Lower leg skin (tissue), 4 donors: ENCODE results near the gene SH3RF3. TPM values are rescaled to one million over a fixed set of nuclear protein-coding genes. Genes with fewer than 3 reads are reported as not detected.
A peak's percentile ranks its signal among the peaks of the same experiment; 100 is the strongest.

Source experiments
- DNase-seq, 2 donors: peaks; one replicate each; pipeline ENCODE4 v3.0.0-alpha.2; 2019; ENCODE audit warnings: low spot score in 2 of 2
- H3K4me3 ChIP-seq: fragments of 200-600 bp; sonication (generic); 2 replicates; pipeline ENCODE4 v1.5.1; 2017; ENCODE audit warnings: mild to moderate bottlenecking, low read depth; ENCODE audit not compliant: poor library complexity, severe bottlenecking
- POLR2A ChIP-seq, 2 donors: fragments of 450-650 bp; IDR thresholded peaks; one replicate each; pipeline ENCODE4 v1.6.1; 2016 to 2017; ENCODE audit warnings: antibody characterized with exemption in 2 of 2, mild to moderate bottlenecking in 1 of 2, moderate library complexity in 1 of 2
- WGBS, 2 donors: methylation state at CpG; one replicate each; pipeline ENCODE4 v1.1.5; 2018; 5-methylcytosine and 5-hydroxymethylcytosine counted together
- intact Hi-C: fragments of 100-400 bp; cut with DNase I; formaldehyde crosslinking; loops from one replicate; pipeline ENCODE4 v1.15.0; 2023; ENCODE audit warnings: low total_unique reads
- total RNA-seq, 4 donors: library from RNA; depleted of rRNA; stranded (reverse); fragments of >200 nt; gene quantifications; one replicate each; pipeline ENCODE4 v1.1.0, GENCODE V29; 2016
- TF ChIP-seq, protein P1 (sequence below), 3 donors: fragments of 450-650 bp; IDR thresholded peaks; one replicate each; pipeline ENCODE4 v1.5.1; 2016; ENCODE audit warnings: antibody characterized with exemption in 3 of 3, mild to moderate bottlenecking in 3 of 3, moderate library complexity in 2 of 3

SH3RF3 gene
- total RNA-seq, 4 donors from 2014 or later, result 1.9 to 7.4 (median 3.2) TPM

DNA sequence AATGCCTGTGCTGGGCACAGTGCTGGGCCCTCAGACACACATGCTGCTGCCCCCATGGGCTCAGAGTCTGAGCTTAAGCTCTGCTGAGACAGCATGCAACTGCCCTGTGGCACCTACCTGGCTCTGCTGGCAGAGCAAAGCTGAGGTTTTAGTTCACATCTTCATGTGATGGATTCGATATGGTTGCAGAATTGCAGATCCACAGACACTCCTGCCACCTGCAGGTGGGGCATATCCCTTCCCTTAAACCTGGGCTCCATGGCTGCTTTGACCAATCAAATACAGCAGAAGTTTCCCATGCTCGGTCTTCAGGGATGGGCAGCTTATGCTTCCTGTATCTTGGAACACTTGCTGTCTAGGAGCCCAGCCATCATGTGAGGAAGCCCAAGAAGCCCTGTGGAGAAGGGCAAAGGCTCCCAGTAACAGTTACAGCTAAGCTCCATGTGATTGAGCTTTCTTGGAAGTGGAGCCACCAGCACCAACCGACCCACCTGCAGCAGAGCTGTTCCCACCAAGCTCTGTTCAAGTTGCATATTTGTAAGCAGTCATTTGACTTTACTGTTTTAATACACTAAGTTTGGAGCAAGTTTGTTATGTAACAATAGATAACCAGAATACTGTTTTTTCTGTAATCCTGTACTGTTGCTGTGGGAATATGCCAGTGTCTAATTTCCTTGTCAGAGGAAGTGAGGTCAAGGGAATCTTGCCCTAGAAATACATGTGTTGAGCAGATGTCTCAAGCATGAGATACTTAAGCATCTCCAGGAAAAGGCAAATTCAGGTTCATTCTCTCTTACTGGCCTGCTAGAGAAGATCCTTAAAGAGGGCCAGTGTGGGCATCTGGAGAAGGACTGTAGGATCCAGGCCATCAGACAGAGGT is 79.3 kb downstream of the SH3RF3 start:
- intact Hi-C loops, result no loop called here
- H3K4me3 ChIP-seq, result no peak overlapping the region
- no peak for DNase-seq
- TF ChIP-seq POLR2A (IDR thresholded peaks at IDR 0.05), result no peak
- TF ChIP-seq, protein P1, sequence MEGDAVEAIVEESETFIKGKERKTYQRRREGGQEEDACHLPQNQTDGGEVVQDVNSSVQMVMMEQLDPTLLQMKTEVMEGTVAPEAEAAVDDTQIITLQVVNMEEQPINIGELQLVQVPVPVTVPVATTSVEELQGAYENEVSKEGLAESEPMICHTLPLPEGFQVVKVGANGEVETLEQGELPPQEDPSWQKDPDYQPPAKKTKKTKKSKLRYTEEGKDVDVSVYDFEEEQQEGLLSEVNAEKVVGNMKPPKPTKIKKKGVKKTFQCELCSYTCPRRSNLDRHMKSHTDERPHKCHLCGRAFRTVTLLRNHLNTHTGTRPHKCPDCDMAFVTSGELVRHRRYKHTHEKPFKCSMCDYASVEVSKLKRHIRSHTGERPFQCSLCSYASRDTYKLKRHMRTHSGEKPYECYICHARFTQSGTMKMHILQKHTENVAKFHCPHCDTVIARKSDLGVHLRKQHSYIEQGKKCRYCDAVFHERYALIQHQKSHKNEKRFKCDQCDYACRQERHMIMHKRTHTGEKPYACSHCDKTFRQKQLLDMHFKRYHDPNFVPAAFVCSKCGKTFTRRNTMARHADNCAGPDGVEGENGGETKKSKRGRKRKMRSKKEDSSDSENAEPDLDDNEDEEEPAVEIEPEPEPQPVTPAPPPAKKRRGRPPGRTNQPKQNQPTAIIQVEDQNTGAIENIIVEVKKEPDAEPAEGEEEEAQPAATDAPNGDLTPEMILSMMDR (IDR thresholded peaks at IDR 0.05), result no peak
- WGBS, 2 donors, result 86 to 97% methylated on average over 3 of the region's 3 CpGs

- intact Hi-C loops, result no loop called here
- no peak for TF ChIP-seq POLR2A (IDR thresholded peaks at IDR 0.05)
- TF ChIP-seq, protein P1 (IDR thresholded peaks at IDR 0.05), result no peak
- DNase-seq, result peak in 1 of 2 donors; percentile 78
- WGBS, 2 donors, result 79 to 81% methylated on average over 6 of the region's 6 CpGs
- no peak overlapping the region for H3K4me3 ChIP-seq
Measured at GRCh38 chr2:109208951-109209335, 79.9 kb downstream of the SH3RF3 start.

GRCh38 chr2:109209412-109209811 is 80.4 kb downstream of the SH3RF3 start:
- DNase-seq, result peak in 1 of 2 donors; percentile 81
- intact Hi-C loops, result no loop called here
- no peak overlapping the region for H3K4me3 ChIP-seq
- WGBS, 2 donors, result 31 to 39% methylated on average over 4 of the region's 4 CpGs
- TF ChIP-seq, protein P1 (IDR thresholded peaks at IDR 0.05), result no peak
- TF ChIP-seq POLR2A (IDR thresholded peaks at IDR 0.05), result no peak

DNA sequence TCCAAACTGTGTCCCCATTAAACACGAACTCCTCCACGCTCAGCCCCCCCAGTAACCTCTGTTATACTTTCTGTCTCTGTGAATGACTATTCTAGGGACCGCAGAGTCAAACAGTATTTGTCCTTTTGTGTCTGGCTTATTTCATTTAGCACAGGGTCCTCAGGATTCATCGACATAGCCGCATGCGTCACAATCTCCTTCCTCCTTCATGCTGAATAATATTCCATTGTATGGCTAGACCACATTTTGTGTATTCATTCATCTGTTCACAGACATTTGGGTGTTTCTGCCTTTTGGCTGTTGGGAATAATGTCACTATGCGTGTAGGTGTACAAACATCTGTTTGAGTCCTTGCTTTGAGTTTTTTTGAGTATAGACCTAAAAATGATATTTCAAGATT is 80.9 kb downstream of the SH3RF3 start:
- intact Hi-C loops, result loop anchor here (5.0 kb wide), 1 partner anchor 993 kb away; no protein-coding TSS in a partner anchor
- WGBS, 2 donors, result 80 to 85% methylated on average over 7 of the region's 7 CpGs
- TF ChIP-seq POLR2A (IDR thresholded peaks at IDR 0.05), result no peak
- TF ChIP-seq, protein P1 (IDR thresholded peaks at IDR 0.05), result no peak
- H3K4me3 ChIP-seq, result no peak overlapping the region
- DNase-seq, result no peak

DNA sequence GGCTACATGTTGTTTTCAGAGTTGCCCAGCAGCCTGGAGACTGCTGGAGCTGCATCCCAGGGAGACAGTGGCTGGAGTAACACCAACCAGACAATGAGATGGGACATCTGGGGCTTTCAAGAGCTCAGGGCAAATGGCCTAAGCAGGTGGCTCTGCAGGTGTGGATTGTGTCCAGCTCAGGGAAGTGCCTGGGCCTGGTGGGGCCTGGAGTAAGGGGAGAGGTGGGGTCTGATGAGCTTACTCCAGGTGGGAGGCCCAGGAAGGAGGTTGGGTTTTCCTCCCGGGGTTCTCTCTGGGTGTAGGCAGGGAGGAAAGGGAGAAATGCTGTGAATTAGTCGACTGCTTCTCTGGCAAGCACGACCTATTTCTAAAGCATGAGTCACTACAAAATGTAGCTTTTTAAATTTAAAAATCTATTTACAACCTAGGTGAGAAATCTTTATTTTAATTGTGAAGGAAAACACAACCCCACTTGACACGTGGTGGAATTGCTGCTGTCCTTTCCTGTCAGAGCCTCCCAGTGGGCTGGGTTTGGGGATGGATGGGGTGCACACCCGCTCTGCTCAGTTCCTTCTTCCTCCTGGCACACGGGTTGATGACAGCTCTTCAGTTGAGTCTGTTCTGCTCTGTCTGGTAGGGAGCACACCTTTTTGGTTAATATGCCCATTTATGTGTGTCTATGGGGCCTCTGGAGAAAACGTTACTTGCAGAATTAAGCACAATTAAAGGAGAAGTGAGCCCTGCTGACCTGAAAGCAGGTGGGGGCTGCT is 81.6 kb downstream of the SH3RF3 start:
- intact Hi-C loops, result loop anchor here (5.0 kb wide), 1 partner anchor 993 kb away; no protein-coding TSS in a partner anchor
- TF ChIP-seq, protein P1 (IDR thresholded peaks at IDR 0.05), result no peak
- TF ChIP-seq POLR2A (IDR thresholded peaks at IDR 0.05), result no peak
- H3K4me3 ChIP-seq, result no peak overlapping the region
- WGBS, 2 donors, result 28 to 32% methylated on average over 7 of the region's 7 CpGs
- peak in 1 of 2 donors; percentile 68 for DNase-seq
